ENCODE data around the gene DERL3. TPM values are rescaled to one million over a fixed set of nuclear protein-coding genes. Genes with fewer than 3 reads are reported as not detected.

Gene DERL3
- total and polyA plus RNA-seq, 4 donors, result 6.1 to 15.1 (median 7.5) TPM

- Histone ChIP-seq H3K9me3 (ENCODE audit: control insufficient read depth in 4 of 4, insufficient read depth in 3 of 4, low read length in 3 of 4) (no peaks in the 10 kb centered on the region), H3K9ac (ENCODE audit: insufficient read depth in 1 of 2, low read length in 2 of 2) (no peak overlapping the region), H3K4me1 (ENCODE audit: control insufficient read depth in 5 of 5, insufficient read depth in 5 of 5, low read length in 5 of 5) (peaks cover 5 to 26% (median 15%) of the 10 kb centered on the region in 5 donors), H3K36me3 (ENCODE audit: control insufficient read depth in 4 of 4, insufficient read depth in 4 of 4, low read length in 4 of 4) (no peaks in the 10 kb centered on the region), H3K27ac (ENCODE audit: low read depth in 1 of 2, low read length in 1 of 2) (no peak overlapping the region), H3K4me3 (no peak overlapping the region), H3K27me3 (ENCODE audit: control insufficient read depth in 3 of 3, insufficient read depth in 3 of 3, low read length in 2 of 3) (no peaks in the 10 kb centered on the region)
- TF ChIP-seq CTCF (IDR thresholded peaks at IDR 0.05; ENCODE audit: control extremely low read depth, extremely low read depth), result no peak
- DNase-seq (peak in 2 of 3 donors; percentile 40 to 56), ATAC-seq (ENCODE audit: insufficient read depth, low FRiP score) (no peak)
- 80% methylated on average over 20 of the region's 20 CpGs for WGBS, 2 donors
Measured at GRCh38 chr22:23841736-23842445, 3.1 kb upstream of the DERL3 start.

- 85 to 94% methylated on average over 5 of the region's 5 CpGs for WGBS, 2 donors
- peaks cover 0 to under 1% (median 0%) of the 10 kb centered on the region in 4 donors for H3K36me3 ChIP-seq (ENCODE audit: control insufficient read depth in 4 of 4, insufficient read depth in 4 of 4, low read length in 4 of 4)
- no peak overlapping the region for H3K27ac ChIP-seq (ENCODE audit: low read depth in 1 of 2, low read length in 1 of 2)
- no peak overlapping the region for H3K4me3 ChIP-seq
- no peak for DNase-seq
- ATAC-seq (ENCODE audit: insufficient read depth, low FRiP score), result no peak
- H3K4me1 ChIP-seq (ENCODE audit: control insufficient read depth in 5 of 5, insufficient read depth in 5 of 5, low read length in 5 of 5), result peaks cover 3 to 20% (median 13%) of the 10 kb centered on the region in 5 donors
- TF ChIP-seq CTCF (IDR thresholded peaks at IDR 0.05; ENCODE audit: control extremely low read depth, extremely low read depth), result no peak
- H3K27me3 ChIP-seq (ENCODE audit: control insufficient read depth in 3 of 3, insufficient read depth in 3 of 3, low read length in 2 of 3), result no peaks in the 10 kb centered on the region
- H3K9me3 ChIP-seq (ENCODE audit: control insufficient read depth in 4 of 4, insufficient read depth in 3 of 4, low read length in 3 of 4), result no peaks in the 10 kb centered on the region
- no peak overlapping the region for H3K9ac ChIP-seq (ENCODE audit: insufficient read depth in 1 of 2, low read length in 2 of 2)
Measured at GRCh38 chr22:23841292-23841691, 2.5 kb upstream of the DERL3 start.

- H3K9ac ChIP-seq (ENCODE audit: insufficient read depth in 1 of 2, low read length in 2 of 2), result no peak overlapping the region
- TF ChIP-seq CTCF (IDR thresholded peaks at IDR 0.05; ENCODE audit: control extremely low read depth, extremely low read depth), result no peak
- 80 to 85% methylated on average over 7 of the region's 7 CpGs for WGBS, 2 donors
- H3K27ac ChIP-seq (ENCODE audit: low read depth in 1 of 2, low read length in 1 of 2), result no peak overlapping the region
- peaks cover 3 to 18% (median 13%) of the 10 kb centered on the region in 5 donors for H3K4me1 ChIP-seq (ENCODE audit: control insufficient read depth in 5 of 5, insufficient read depth in 5 of 5, low read length in 5 of 5)
- H3K4me3 ChIP-seq, result no peak overlapping the region
- ATAC-seq (ENCODE audit: insufficient read depth, low FRiP score), result no peak
- DNase-seq, result no peak
- H3K36me3 ChIP-seq (ENCODE audit: control insufficient read depth in 4 of 4, insufficient read depth in 4 of 4, low read length in 4 of 4), result peaks cover 0 to 13% (median 8%) of the 10 kb centered on the region in 4 donors
- H3K27me3 ChIP-seq (ENCODE audit: control insufficient read depth in 3 of 3, insufficient read depth in 3 of 3, low read length in 2 of 3), result no peaks in the 10 kb centered on the region
- no peaks in the 10 kb centered on the region for H3K9me3 ChIP-seq (ENCODE audit: control insufficient read depth in 4 of 4, insufficient read depth in 3 of 4, low read length in 3 of 4)
Measured at GRCh38 chr22:23840026-23840425, 1.2 kb upstream of the DERL3 start.

Data from lung (tissue), 12 donors.